ENCODE results near the gene GDI2. TPM values are rescaled to one million over a fixed set of nuclear protein-coding genes. Genes with fewer than 3 reads are reported as not detected.

GDI2 gene
- total and polyA plus RNA-seq, 2 of the 13 experiments (the other 11 are each of a cell fraction or from before 2014, with no cell fraction given), result 153 to 477 TPM

GRCh38 chr10:5840314-5841307 is 27.4 kb upstream of the GDI2 start (continued):
- TF ChIP-seq ZNF609 (CRISPR knock-in tag; IDR thresholded peaks at IDR 0.05; ENCODE audit: borderline replicate concordance), result 0 out of 2 replicates have a peak, but pooled peaks have one; percentile 17
- TF ChIP-seq TCF7 (IDR thresholded peaks at IDR 0.05; ENCODE audit: low read depth), result peak; percentile 62
- TF ChIP-seq ZNF451 (CRISPR knock-in tag; IDR thresholded peaks at IDR 0.05), result peak; percentile 40; the same call in 1 of the 2 replicates
- no peak for TF ChIP-seq ZNF781 (CRISPR knock-in tag; IDR thresholded peaks at IDR 0.05; ENCODE audit: borderline replicate concordance, not compliant biosample characterization)
- no peak for TF ChIP-seq CBX5 (CRISPR knock-in tag; IDR thresholded peaks at IDR 0.05; ENCODE audit: borderline replicate concordance)
- no peak for TF ChIP-seq SP1 (IDR thresholded peaks at IDR 0.05)
- peak; percentile 12; the same call in 1 of the 2 replicates for TF ChIP-seq SP1 (CRISPR knock-in tag; IDR thresholded peaks at IDR 0.05)
- TF ChIP-seq KLF16 (CRISPR knock-in tag; IDR thresholded peaks at IDR 0.05), result peak in 1 of 2 experiments; percentile 34; a peak in 1 of 4 replicates
- 0 out of 2 replicates have a peak, but pooled peaks have one; percentile 22 for TF ChIP-seq NFIB (CRISPR knock-in tag; IDR thresholded peaks at IDR 0.05; ENCODE audit: borderline replicate concordance)
- 0 out of 2 replicates have a peak, but pooled peaks have one; percentile 47 for TF ChIP-seq KLF13 (CRISPR knock-in tag; IDR thresholded peaks at IDR 0.05)
- TF ChIP-seq ZNF552 (CRISPR knock-in tag; IDR thresholded peaks at IDR 0.05; ENCODE audit: borderline replicate concordance), result no peak
- 0 out of 2 replicates have a peak, but pooled peaks have one; percentile 41 for TF ChIP-seq FOXO4 (CRISPR knock-in tag; conservative IDR thresholded peaks at IDR 0.05)
- peak; percentile 78 for TF ChIP-seq UBTF (CRISPR knock-in tag; IDR thresholded peaks at IDR 0.05)
- peak; percentile 85; the same call in 1 of the 2 replicates for TF ChIP-seq ZNF784 (CRISPR knock-in tag; IDR thresholded peaks at IDR 0.05; ENCODE audit: borderline replicate concordance)
- peak; percentile 17; the same call in 1 of the 2 replicates for TF ChIP-seq RXRA (CRISPR knock-in tag; IDR thresholded peaks at IDR 0.05)
- peak; percentile 11; the same call in 1 of the 2 replicates for TF ChIP-seq ZBTB2 (CRISPR knock-in tag; IDR thresholded peaks at IDR 0.05; ENCODE audit: low read depth)
